HG03565 (cell line): ENCODE data around the gene ZNF277.

Experiments
- ATAC-seq: cut with Tn5 transposase; IDR thresholded peaks from one replicate; pipeline ENCODE4 v1.9.1; 2021; ENCODE audit warnings: mild to moderate bottlenecking, moderate library complexity; ENCODE audit not compliant: unreplicated experiment

ZNF277 gene

DNA sequence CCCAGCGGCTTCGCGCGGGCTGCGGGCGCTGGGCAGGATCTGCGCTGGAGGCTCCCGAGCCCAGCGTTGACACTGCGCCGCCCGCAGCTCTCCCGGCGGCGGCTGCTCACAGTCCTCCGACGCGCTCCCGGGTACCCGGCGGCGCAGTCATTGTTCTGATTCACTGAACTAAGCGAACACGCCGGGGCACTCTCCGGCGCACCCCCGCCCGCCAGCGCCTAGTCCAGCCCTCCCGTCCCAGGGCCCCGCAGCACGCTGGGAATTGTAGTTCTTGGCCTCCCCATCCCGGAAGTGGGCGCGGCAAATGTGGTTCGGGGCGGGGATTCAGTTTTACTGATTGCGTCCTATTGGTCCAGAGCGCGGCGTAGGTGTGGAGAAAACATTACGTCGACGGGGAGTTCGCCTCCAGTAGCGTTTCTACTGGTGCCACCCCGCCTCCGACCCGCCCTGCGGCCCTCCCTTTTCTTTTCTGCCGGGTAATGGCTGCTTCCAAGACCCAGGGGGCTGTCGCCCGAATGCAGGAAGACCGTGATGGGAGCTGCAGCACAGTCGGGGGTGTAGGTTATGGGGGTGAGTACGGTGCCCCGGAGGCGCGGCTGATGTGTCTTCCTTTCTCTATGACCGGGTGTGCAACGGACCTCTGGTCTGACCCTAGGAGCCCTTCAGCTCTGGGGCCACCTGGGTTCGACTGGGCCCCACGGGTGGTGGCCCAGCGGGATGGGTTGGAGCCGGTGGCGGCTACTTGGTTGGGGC is at the start of gene ZNF277, which contains the start of gene DOCK4:
ZNF277 (plus strand) TSS at position 458 of the 753 bp plus-strand sequence; CDS start at position 480, 22 bp downstream.
DOCK4 (minus strand) TSS at position 162 of the 753 bp plus-strand sequence. CDS start 261 bp downstream, outside the sequence.
- ATAC-seq, result peak; percentile 92

DNA sequence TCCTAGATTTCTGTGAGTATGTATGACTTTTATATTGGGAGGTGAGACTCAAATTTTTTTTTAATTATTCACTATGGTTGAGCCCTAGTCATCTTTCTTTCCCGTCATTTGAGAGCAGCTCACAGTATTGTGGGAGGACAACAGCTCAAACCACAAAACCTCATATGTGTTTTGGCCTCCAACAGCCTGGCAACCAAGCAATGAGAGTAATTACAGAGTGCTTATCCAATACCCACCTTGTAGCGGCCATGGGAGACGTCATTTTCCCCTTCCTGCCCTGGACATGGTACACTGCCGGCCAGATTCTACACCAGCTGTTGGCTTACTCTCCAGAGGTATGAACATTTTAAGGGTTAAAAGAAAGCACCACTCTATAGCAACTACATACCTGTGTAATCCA is 49.4 kb upstream of the ZNF277 start:
- ATAC-seq, result no peak

DNA sequence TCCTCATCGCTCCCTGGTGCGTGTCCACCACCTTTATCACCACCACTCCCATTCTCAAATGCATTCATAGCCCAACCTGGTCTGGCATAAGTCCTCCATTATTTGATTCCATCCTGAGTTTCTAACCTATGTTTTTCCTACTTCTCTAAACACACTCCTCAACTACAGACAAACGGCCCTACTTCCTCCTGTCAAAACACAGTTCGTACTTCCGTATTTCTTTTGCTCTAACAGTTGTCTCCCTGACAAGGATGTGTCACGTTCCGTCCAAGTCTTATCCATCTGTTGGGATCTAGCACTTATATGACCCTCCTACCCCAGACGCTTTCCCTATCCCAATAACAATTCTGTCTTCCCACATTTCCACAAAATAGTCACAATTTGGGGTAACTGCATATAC is 47.1 kb upstream of the ZNF277 start:
- no peak for ATAC-seq

DNA sequence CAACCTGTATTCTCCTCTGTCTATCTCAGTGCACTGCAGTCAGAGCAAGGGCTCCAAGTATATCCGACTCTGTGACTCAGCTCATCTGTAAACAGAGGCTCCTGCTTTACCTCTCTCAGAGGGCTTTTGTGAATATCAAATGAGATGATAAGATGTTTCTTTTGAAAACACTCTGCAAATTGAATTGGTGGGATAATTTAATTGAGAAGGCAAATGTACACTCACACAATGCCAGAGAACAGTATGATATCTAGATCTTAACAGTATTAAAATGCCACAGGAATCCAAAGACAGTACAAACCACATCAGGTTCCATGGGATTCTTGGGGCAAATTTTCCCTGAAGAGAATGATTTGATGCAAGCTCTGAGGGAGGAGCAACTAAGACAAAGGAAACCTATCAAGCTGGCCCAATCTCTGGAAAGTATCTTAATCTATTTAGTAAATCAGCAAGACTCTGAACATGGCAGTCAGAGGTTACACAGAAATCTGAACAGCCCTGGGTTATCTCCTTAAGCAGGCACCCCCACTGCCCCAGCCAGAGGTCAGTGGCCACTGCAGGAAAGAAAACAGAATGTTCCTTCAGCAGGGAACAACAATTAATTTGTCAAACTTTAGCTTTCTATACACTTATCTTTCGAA is 46.2 kb upstream of the ZNF277 start:
- ATAC-seq, result no peak

DNA sequence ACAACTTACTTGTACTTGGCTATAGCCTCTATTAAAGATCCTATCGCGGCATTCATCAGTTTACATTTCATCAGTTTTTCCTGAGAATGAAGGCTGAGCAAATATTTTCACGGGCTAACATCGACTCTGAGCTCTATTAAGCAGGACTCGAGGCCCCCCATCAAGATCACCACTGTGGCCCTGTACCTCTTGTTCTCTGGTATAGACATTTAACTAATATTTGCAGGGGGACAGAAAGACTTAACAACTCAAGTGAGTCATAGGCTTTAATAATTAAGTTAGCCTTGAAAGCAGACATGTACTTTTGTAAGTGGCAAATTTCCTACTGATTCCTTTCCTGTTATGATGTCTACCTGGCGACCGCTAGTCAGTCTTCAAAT is 45.7 kb upstream of the ZNF277 start:
- ATAC-seq, result no peak

DNA sequence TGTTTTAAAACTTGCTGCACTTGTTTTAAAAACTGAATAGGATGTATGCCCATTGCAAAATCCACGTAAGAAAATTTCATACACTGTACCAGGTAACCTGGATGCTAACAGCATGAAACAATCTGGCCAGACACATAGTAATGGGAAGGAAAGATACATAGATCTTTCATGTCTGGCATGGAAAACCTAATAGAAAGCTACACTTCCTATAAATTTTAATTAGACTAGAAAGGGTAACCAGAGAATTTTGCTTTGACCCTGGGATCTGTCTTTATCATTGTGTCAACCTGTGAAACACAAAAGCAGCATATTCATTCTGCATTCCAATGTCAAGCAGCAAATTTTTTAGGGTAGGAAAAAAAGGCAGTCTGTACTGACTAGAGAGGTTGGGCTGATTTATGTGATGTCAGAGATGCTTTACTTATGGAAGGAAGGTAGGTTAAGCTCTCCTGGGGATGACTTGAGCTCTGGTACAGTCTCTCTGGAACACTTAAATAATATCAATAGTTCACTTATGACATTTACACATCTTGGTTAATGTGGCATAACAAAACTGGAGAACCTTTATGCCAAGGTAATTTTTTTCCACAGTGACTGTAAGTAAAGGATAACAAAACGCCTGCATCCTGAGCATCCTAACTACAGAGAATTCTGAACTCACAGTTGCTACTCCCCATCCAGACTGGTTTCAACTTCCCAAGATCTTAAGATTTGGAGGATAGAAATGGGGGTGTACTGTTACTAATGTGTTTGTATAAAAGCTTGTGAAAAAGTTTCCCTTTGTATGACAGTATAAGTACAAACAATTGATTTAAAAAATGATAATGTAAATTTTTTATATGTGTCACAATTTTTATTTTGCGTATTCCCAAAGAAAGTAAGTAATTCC is 45.0 kb upstream of the ZNF277 start:
- no peak for ATAC-seq

GRCh38 chr7:112162142-112162766 is 44.2 kb upstream of the ZNF277 start:
- ATAC-seq, result no peak

DNA sequence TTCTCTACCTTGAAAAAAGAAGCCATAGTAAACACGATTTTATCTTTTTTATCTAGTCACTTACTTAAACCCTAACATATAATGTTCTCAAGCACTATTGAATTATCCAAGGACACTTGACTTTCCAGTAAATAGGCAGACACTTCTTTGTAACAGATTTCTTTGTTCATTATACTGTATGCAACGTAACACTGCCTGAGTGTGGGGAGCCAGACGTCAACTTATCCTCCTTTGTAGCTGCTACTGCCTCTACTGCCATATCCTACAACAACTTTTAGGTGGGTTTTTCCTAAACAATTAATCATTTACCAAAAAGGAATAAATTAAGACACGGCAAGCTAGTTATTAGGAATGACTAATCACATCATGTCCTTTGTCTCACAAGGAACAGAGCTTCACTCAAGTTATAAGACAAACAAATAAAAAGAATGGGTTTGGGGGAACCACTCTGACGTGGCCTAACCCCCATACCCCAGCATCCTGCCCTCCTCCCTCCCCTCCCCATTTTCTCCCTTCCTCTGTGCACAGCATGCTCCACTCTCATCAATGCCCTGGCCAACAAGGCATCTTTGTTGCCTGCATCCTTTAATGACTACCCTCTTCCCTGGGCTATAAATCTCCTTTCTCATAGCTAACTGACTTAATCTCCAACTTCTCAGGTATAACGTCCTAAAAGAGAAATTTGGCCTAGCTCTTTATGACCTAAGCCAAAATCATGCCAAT is 43.5 kb upstream of the ZNF277 start:
- ATAC-seq, result no peak

- ATAC-seq, result no peak
These were observed 39.3 kb upstream of the ZNF277 start for GRCh38 chr7:112167147-112167546.

DNA sequence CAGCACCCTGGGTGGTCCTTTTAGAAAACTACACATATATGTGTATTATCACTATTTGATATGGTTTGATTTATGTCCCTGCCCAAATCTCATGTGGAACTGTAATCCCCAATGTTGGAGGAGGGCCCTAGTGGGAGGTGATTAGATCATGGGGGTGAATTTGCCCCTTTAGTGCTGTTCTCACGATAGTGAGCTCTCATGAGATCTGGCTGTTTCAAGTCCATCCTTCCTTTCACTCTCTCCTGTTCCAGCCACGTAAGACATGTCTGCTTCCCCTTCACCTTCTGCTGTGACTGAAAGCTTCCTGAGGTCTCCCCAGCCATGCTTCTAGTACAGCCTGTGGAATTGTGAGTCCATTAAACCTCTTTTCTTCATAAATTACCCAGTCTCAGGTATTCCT is 37.6 kb upstream of the ZNF277 start:
- ATAC-seq, result no peak

GRCh38 chr7:112171673-112172072 is 34.8 kb upstream of the ZNF277 start:
- no peak for ATAC-seq

DNA sequence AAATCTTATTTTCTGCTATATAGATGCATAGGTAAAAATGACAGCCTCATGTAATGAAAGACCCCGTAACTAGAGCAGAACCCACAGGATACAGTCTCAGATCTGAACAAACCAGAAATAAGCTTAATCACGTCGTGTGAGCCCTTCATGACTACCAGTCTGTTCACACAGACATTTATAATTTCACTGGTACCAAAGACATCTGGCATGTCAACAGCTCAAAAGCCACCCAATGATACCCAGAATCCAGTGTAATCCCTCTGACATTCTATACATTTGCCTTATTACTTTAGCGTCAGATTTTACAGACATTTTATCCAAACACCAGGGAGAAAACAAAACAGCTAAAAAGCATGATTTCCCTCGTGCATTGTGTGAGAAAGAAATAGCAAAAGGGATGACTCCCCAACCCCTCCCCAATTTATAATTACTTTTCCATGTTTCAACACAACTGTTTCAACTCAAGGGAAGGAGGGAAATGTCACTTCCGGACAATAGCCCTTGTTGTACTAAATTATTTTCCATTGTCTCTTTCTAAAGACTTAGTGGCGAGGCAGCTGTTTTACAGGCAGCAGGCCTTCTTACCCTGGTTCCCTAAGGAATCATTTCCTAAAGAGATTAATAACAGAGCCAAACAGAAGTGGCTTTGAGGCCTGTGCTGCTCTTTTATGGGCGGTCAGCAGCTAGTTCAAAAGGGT is 33.5 kb upstream of the ZNF277 start:
- ATAC-seq, result no peak

GRCh38 chr7:112173568-112173905 is 33.0 kb upstream of the ZNF277 start:
- no peak for ATAC-seq

- ATAC-seq, result no peak
These were observed 32.3 kb upstream of the ZNF277 start for GRCh38 chr7:112174192-112174591.

DNA sequence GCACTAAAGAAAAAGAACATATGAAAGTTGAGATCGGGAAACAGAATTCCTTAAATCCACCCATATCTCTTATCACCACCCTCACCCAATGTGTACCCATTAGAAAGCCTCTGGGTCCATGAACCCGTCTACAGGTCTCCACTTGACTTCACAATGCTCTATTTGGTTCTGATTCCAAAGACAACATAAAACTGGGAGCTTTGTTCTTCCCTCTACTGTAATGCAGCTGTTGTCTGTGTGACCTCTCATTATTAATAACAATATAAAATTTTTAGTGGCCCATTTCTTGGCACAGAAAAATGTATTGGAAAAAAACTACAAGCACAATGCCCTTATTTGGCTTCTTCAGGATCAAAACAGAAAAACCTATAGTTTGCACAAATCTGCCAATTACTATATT is 30.3 kb upstream of the ZNF277 start:
- ATAC-seq, result no peak

DNA sequence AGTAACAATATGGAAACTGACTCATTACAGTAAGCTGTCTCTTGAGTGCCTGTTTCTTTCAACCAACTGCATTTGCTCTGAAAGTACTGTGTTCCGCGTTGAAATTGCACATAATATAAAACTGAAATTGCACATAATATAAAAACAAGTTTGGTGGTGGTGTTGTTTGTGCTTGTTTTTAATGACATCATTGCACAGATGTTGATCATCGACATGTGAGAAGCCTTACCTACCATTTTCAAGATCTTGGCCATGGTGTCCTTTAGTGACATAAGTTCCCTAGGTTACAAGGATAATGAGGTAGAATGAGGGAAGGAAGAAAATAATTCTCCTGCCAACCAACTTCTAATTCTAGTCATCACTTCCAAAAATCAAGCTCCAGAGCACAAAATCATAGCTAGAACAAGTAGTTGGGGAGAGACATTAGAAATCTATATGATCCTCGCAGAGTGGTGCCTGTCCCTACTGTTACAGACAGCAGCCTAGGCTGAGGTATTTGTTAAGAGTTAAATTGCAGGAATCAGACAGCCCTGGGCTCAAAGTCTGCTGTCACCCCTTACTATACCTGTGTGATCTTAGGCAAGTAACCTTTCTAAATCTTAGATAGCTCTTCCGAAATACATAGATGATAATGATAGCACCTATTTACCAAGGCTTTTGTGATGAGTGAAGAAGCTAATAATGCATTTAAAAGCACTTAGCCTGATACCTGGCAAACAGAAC is 29.6 kb upstream of the ZNF277 start:
- ATAC-seq, result no peak

GRCh38 chr7:112180223-112180622 is 26.3 kb upstream of the ZNF277 start:
- no peak for ATAC-seq

GRCh38 chr7:112182749-112183148 is 23.7 kb upstream of the ZNF277 start:
- ATAC-seq, result no peak

GRCh38 chr7:112183266-112183665 is 23.2 kb upstream of the ZNF277 start:
- ATAC-seq, result no peak
